Upper lobe of left lung (tissue), 6 donors: ENCODE results near the gene TAF10. TPM values are rescaled to one million over a fixed set of nuclear protein-coding genes. Genes with fewer than 3 reads are reported as not detected.

Source experiments
- ATAC-seq, 2 donors: fragments of 200-7000 bp; cut with Tn5 transposase; one replicate each; pipeline ENCODE4 v1.9.1; 2022; ENCODE audit warnings: mild to moderate bottlenecking in 2 of 2, moderate library complexity in 2 of 2; ENCODE audit not compliant: low FRiP score in 2 of 2
- DNase-seq, 2 donors: peaks; one replicate each; pipeline ENCODE4 v3.0.0-alpha.2; 2019 to 2020
- H3K27ac ChIP-seq, 4 donors: fragments of 200-600 bp; sonication (generic); one replicate each; pipeline ENCODE4 v1.5.1; 2016 to 2019
- H3K27me3 ChIP-seq, 4 donors: fragments of 200-600 bp; sonication (generic); one replicate each; pipeline ENCODE4 v1.5.1; 2017 to 2019
- H3K36me3 ChIP-seq, 4 donors: fragments of 200-600 bp; sonication (generic); one replicate each; pipeline ENCODE4 v1.5.1; 2016 to 2019
- H3K4me1 ChIP-seq, 4 donors: fragments of 200-600 bp; sonication (generic); one replicate each; pipeline ENCODE4 v1.5.1; 2018 to 2019
- H3K4me3 ChIP-seq, 4 donors: fragments of 200-600 bp; sonication (generic); one replicate each; pipeline ENCODE4 v1.5.1; 2017 to 2019; ENCODE audit warnings: mild to moderate bottlenecking in 2 of 4, moderate library complexity in 1 of 4
- H3K9me3 ChIP-seq, 4 donors: fragments of 200-600 bp; sonication (generic); one replicate each; pipeline ENCODE4 v1.5.1; 2018 to 2019
- EP300 ChIP-seq, 4 donors: sonication (generic); formaldehyde crosslinking; IDR thresholded peaks; one replicate each; pipeline ENCODE4 v1.5.1; 2017; ENCODE audit warnings: antibody characterized with exemption in 4 of 4, control low read depth in 2 of 4
- POLR2A ChIP-seq, 4 donors: fragments of 450-650 bp; IDR thresholded peaks; one replicate each; pipeline ENCODE4 v1.5.1; 2016 to 2017; ENCODE audit warnings: antibody characterized with exemption in 4 of 4, mild to moderate bottlenecking in 2 of 4
- POLR2AphosphoS5 ChIP-seq, 2 donors: sonication (generic); formaldehyde crosslinking; IDR thresholded peaks; one replicate each; pipeline ENCODE4 v1.5.1; 2017; ENCODE audit warnings: antibody characterized with exemption in 2 of 2
- WGBS, 2 donors: methylation state at CpG; one replicate each; pipeline ENCODE4 v1.1.5; 2017 to 2018; 5-methylcytosine and 5-hydroxymethylcytosine counted together
- total RNA-seq, 6 donors: library from RNA; depleted of rRNA in 4 of 6; stranded (reverse); fragments of >200 nt in 4 of 6; gene quantifications; one replicate each; pipeline versions ENCODE4 v1.1.0 to v1.2.1, GENCODE V29; 2016 to 2021
- TF ChIP-seq, protein P1 (sequence below), 6 experiments: fragments of 450-650 bp in 4 of 6; fragments of 200-600 bp in 2 of 6; sonication (generic) in 2 of 6; IDR thresholded peaks; one replicate each; pipeline ENCODE4 v1.5.1; 2016 to 2019; ENCODE audit warnings: antibody characterized with exemption in 6 of 6
- donor health status: DM: no; HTN: no; CAD: no; lungs with moderate emphysema.
- donor health status: DM: no; HTN: yes; CAD: no; lungs with severe emphysema.

The TAF10 gene
- total RNA-seq, 6 donors from 2014 or later: 60.8 to 153 (median 96.5) TPM

DNA sequence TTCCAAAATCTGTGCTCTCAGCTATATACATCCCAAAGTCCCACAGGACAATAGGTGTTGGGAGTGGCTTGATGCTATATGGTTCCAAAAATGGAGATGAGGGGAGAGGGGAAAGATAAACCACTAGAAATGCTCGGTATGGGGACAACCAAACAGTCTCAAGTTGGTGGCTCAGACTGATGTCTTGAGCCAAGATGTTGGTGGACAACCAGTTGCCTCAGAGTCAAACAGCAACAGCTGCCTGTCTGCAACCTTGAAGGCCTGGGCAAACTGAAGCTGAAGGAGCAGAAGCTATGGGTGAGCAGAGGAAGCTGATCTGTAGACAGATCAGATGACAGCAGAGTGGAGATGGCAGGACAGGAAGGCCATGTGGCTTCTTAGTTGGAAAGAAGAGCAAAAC lies 12.6 kb downstream of the TAF10 start:
- ATAC-seq: no peak
- TF ChIP-seq POLR2A (IDR thresholded peaks at IDR 0.05) (no peak), POLR2AphosphoS5 (IDR thresholded peaks at IDR 0.05) (no peak), EP300 (IDR thresholded peaks at IDR 0.05) (no peak)
- TF ChIP-seq, protein P1, sequence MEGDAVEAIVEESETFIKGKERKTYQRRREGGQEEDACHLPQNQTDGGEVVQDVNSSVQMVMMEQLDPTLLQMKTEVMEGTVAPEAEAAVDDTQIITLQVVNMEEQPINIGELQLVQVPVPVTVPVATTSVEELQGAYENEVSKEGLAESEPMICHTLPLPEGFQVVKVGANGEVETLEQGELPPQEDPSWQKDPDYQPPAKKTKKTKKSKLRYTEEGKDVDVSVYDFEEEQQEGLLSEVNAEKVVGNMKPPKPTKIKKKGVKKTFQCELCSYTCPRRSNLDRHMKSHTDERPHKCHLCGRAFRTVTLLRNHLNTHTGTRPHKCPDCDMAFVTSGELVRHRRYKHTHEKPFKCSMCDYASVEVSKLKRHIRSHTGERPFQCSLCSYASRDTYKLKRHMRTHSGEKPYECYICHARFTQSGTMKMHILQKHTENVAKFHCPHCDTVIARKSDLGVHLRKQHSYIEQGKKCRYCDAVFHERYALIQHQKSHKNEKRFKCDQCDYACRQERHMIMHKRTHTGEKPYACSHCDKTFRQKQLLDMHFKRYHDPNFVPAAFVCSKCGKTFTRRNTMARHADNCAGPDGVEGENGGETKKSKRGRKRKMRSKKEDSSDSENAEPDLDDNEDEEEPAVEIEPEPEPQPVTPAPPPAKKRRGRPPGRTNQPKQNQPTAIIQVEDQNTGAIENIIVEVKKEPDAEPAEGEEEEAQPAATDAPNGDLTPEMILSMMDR (IDR thresholded peaks at IDR 0.05): no peak
- Histone ChIP-seq H3K4me3 (no peak overlapping the region), H3K27ac (no peak overlapping the region), H3K27me3 (no peaks in the 10 kb centered on the region), H3K36me3 (peaks cover 19 to 56% (median 36%) of the 10 kb centered on the region in 4 donors), H3K4me1 (peaks cover 16 to 24% (median 18%) of the 10 kb centered on the region in 4 donors), H3K9me3 (no peaks in the 10 kb centered on the region)
- DNase-seq: no peak
- WGBS, 2 donors: 83 to 87% methylated on average over 1 of the region's 1 CpG

DNA sequence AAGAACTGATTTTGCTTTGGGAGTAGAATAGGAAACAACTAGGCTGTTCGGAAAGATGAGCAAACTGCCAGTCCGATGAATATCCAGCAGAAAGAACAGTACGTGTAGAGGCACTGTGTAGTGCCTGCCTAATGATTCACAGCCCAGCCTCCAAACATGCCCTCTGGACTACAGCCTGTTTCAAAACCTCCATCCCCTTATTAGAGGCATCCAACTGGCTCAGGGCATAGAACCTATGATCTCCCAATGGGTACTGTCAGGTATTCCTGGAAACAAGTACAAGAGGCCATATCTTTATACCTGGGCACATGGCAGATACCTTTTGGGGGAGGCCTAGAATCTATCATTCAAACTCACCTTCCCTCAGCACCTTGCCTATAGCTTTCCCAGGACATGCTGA lies 13.5 kb downstream of the TAF10 start:
- no peaks in the 10 kb centered on the region for H3K9me3 ChIP-seq
- no peak overlapping the region for H3K4me3 ChIP-seq
- peaks cover 16 to 24% (median 17%) of the 10 kb centered on the region in 4 donors for H3K4me1 ChIP-seq
- TF ChIP-seq POLR2A (IDR thresholded peaks at IDR 0.05) (no peak), POLR2AphosphoS5 (IDR thresholded peaks at IDR 0.05) (no peak)
- WGBS, 2 donors: 92 to 98% methylated on average over 3 of the region's 3 CpGs
- DNase-seq (no peak), ATAC-seq (no peak)
- H3K27ac ChIP-seq: no peak overlapping the region
- H3K27me3 ChIP-seq: no peaks in the 10 kb centered on the region
- H3K36me3 ChIP-seq: peaks cover 19 to 60% (median 36%) of the 10 kb centered on the region in 4 donors

DNA sequence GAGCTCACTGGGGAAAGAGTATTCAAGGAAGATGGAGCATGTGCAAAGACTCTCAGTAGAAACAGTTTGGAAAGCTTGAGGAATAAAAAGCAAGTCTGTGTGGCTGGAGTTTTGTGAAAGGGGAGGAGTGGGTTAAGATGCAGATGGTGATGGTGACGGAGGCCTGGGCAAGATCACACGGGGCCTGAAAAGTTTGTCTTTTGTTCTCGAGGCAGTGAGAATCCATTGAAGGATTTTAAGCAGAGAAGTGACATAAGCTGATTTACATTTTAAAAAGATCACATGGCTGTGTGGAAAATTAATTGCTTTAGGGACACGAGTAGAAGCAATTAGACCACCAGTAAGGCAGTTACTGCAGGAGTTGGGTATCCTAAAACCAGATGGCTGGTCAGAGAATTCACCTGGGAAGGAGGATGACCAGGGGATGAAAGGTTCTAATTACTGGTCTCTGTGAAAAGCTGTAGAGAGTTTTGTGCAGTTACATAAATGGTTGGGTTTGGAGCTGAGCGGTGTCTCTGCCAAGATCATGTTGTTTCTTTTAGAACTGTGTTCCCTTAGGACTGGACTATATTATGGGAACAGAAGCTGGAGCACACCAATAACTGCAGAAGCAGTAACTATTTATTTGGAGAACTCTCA lies 15.7 kb downstream of the TAF10 start:
- H3K9me3 ChIP-seq: no peaks in the 10 kb centered on the region
- no peaks in the 10 kb centered on the region for H3K27me3 ChIP-seq
- WGBS, 2 donors: 71 to 74% methylated on average over 5 of the region's 5 CpGs
- peak overlapping the region in 1 of 4 donors; percentile 32 for H3K27ac ChIP-seq
- DNase-seq: no peak
- no peak for ATAC-seq
- TF ChIP-seq EP300 (IDR thresholded peaks at IDR 0.05) (no peak), POLR2A (IDR thresholded peaks at IDR 0.05) (no peak)
- peaks cover 19 to 70% (median 38%) of the 10 kb centered on the region in 4 donors for H3K36me3 ChIP-seq
- H3K4me3 ChIP-seq: no peak overlapping the region
- peaks cover 2 to 6% (median 3%) of the 10 kb centered on the region in 4 donors for H3K4me1 ChIP-seq

DNA sequence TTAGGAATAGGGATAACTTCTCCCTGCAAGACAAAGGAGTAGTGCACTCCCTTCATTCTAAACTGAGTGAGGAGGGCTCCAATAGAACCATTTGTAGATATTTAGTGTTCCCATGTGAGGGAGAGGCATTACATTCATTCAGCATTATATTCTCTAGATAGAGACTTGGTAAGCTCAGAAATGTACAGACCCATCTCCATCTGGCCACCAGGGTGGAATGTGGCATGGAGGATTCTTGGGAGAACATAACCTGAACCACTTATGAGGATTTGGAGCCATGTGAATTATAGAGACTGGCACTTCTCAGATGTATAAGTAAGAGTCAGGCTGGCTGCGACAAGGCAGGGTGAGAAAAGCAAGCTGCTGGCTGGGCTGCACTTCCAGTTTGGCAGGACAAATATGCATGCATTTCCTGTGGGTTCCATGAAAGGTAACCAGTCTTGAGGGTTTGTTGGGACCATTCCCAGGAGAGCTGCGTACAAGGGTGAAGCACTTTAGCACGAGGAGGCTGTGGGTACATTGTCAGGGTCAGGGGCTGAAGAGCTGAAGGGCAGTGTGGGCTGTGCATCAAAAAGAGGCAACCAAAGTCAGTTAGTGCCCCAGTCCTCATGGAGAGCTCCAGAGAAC lies 17.8 kb downstream of the TAF10 start:
- WGBS, 2 donors: 52 to 73% methylated on average over 3 of the region's 3 CpGs
- no peak overlapping the region for H3K4me3 ChIP-seq
- no peaks in the 10 kb centered on the region for H3K9me3 ChIP-seq
- H3K27ac ChIP-seq: no peak overlapping the region
- DNase-seq (no peak), ATAC-seq (no peak)
- H3K27me3 ChIP-seq: no peaks in the 10 kb centered on the region
- peaks cover 5 to 49% (median 17%) of the 10 kb centered on the region in 4 donors for H3K36me3 ChIP-seq
- H3K4me1 ChIP-seq: peaks cover 0 to 4% (median 0%) of the 10 kb centered on the region in 4 donors
- TF ChIP-seq EP300 (IDR thresholded peaks at IDR 0.05) (no peak), POLR2AphosphoS5 (IDR thresholded peaks at IDR 0.05) (no peak), POLR2A (IDR thresholded peaks at IDR 0.05) (no peak)
- TF ChIP-seq, protein P1 (IDR thresholded peaks at IDR 0.05): no peak

DNA sequence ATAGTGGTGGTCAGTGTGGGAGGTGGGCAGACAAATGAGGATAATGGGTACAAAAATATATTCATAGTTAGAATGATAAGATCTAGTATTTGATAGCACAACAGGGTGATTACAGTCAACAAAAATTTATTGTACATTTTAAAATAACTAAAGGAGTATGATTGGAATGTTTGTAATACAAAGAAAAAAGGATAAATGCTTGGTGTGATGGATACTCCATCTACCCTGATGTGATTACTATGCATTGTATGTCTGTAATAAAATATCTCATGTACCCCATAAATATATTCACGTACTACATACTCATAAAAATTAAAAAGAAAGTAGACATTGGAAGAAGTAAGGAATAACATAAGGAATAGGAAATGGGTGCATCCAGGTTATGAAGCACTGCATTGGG lies 24.0 kb downstream of the TAF10 start:
- Histone ChIP-seq H3K4me3 (no peak overlapping the region), H3K36me3 (peaks cover 0 to 11% (median 3%) of the 10 kb centered on the region in 4 donors), H3K9me3 (peaks cover 4 to 12% (median 8%) of the 10 kb centered on the region in 4 donors), H3K27me3 (no peaks in the 10 kb centered on the region), H3K27ac (no peak overlapping the region), H3K4me1 (no peaks in the 10 kb centered on the region)
- TF ChIP-seq POLR2AphosphoS5 (IDR thresholded peaks at IDR 0.05): no peak
- no peak for TF ChIP-seq POLR2A (IDR thresholded peaks at IDR 0.05)
- TF ChIP-seq, protein P1 (IDR thresholded peaks at IDR 0.05): no peak
- no peak for TF ChIP-seq EP300 (IDR thresholded peaks at IDR 0.05)
- 96 to 98% methylated on average over 1 of the region's 1 CpG for WGBS, 2 donors
- DNase-seq (no peak), ATAC-seq (no peak)
